ENCODE data around the gene TTC23.

TTC23 gene

DNA sequence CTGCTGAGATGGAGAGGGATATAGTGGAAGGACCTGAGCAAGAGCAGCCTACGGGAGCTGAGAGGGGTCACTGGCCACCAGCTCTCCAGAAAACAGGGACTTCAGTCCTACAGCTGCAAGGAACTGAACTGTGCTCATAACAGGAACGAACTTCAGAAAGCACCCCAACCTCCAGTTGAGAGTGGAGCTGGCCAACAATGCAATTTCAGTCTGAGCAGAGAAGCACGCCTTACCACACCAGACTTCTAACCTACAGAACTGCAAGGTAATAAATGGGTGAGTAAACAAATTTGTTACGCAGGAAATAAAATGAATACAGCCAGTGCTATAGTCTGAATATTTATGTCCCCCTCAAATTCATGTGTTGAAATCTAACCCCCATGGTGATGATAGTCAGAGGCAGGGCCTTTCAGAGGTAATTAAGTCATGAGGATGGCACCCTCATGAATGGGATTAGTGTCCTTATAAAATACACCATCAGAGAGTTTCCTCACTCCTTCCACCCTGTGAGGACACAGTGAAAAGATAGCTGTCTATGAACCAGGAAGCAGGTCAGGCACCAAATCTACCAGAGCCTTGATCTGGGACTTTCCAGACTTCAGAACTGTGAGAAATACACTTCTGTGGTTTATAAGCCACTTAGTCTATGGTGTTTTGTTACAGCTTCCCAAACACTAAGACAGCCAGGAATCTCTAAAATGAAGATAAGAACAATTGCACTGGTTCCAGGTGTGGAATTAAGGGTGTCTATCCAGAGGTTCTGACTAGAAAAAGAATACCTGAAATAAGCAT is 85.9 kb downstream of the TTC23 start:
- no peak for DNase-seq

DNA sequence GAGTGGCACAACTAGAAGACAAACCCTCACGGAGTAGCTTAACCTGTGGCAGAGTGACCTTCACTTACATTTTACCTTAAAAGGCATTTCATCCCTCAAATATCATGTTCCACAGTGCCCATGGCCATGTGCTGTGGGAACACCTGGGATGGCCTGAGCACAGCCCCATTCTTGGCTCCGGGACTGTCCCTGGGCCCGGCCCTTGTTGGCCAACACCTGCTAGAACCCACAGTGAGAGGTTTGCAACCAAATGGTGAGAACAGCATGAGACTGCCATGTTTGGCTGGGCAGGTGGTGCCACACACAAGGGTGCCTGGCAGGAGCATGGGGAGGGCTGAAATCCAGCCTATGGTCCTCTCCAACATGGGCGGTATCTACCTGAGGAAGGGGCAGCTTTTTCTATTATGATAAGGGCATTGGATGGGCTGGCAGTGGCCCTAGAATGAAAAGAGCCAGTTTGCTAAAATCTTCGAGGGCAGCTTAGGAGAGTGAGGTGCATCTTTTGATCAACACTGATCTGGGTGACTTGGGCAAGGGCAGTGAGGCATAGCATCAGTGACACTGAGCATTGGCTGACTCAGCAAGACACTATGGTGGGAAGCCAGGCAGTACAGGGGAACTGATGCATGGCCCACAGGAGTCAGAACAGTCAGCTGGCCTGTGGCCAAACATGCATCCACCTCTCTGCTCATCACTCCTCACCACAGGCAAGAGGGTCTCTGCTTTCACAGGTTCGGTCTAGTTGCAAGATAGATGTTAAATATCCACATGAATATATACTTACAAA is 90.6 kb downstream of the TTC23 start:
- DNase-seq, result no peak

DNA sequence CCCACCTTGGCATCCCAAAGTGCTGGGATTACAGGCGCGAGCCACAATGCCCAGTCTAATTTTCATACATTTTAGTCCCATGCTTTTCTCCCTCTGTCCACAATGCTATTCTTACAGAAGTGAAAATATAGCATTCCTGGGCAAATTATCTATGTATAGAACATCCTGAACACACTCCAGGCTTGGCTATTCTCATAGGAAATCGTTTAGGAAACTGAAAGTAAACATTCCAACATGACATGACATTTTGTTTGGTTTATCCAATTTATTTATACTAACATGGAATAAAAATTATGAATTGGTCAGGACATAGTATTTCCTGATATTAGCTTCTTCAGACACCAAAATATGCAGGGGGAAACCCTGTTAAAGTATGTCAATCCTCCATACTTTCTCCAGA is 91.9 kb downstream of the TTC23 start:
- no peak for DNase-seq

DNA sequence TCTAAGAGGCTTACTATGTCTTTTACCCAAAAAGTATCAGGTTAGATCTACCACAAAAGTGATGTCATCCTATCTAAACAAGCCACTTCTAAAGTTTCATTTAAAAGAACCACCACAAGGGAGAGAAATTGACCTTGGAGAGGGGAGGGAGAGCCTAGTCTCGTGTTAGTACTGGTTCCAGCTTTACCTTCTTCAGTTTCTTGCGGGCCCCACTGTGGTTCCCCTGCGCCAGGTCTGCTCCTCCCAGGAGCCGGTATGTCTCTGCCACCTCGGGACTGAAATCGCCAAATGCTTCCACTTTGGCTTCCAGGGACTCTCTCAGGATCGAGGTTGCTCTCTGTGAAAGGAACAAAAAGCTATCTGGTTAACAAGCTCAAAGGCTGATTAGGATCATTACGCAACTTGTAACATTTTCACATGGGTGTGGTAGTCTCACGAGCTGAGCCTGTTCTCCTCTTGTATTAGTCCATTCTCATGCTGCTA is 93.4 kb downstream of the TTC23 start:
- DNase-seq, result no peak

DNA sequence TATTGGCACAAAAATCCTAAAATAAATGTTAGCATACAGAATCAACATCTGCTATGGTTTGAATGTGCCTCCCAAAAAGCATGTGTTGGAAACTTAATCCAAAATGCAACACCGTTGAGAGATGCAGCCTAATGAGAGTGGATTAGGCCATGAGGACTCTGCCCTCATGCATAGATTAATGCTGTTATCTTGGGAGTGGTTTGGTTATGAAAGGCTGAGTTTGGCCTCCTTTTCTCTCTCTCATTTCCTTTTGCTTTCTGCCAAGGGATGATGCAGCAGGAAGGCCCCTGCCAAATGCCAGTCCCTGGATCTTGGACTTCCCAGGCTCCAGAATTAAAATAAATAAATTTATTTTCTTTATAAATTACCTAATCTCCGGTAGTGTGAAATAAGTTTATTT is 95.1 kb downstream of the TTC23 start:
- no peak for DNase-seq

DNA sequence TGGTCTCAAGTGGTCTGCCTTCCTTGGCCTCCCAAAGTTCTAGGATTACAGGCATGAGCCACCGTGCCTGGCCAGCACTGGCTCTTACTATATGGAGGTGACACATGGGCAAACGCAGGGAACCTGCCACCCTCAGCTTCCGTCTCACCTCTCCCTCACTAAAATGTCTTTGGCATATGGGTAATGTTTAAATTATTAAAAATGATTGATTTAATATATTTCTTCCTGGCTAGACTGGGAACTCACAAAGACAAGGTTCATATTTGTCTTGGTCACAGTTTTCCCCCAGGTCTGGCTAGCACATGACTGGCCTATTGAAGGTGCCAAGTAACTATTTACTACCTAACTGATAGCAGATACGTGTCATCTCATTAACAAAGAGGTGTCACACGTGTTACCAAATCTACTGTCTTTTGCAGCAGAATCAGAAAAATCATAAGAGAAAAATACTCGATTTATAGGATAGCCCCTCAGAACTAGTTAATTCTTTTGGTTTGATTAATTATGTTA is 96.3 kb downstream of the TTC23 start:
- DNase-seq, result no peak

DNA sequence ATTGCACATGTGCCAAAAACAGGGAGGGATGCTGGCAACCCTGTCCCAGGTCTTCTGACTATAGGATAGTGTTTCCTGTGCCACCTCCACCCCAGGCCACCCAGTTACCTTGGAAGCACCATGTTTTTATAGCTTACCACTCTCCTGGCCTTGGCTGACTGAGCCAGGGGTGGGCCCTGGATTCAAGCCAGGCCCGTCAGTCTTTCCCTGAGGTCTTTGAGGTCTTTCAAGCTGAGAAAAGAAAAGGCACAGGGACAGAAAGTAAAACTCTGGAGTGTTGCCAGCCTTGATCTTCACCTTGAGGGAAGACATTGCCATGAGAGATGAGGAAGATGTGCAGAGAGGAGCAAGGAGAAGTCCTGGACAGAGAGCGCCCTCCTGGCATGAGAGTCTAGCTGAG is 98.2 kb downstream of the TTC23 start:
- no peak for DNase-seq

DNA sequence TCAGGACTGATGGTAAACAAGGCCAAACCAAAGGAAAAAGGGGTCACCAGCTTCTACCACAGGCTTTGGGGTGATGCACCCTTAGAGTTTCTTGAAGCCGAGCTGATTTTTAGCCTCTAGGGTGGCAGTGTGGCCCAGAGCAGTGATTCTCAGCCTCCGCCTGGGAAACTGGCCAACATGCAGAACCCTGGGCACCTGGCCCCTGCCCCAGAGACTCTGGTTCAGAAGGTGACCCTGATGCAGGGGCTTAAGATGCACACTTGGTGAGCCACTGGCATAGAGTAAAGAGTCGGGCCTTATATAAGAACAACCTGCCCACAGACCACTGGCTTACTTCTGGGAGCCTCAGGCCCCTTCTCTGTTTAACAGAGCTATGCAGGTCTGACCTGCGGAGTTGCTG is 100.0 kb downstream of the TTC23 start:
- no peak for DNase-seq

DNA sequence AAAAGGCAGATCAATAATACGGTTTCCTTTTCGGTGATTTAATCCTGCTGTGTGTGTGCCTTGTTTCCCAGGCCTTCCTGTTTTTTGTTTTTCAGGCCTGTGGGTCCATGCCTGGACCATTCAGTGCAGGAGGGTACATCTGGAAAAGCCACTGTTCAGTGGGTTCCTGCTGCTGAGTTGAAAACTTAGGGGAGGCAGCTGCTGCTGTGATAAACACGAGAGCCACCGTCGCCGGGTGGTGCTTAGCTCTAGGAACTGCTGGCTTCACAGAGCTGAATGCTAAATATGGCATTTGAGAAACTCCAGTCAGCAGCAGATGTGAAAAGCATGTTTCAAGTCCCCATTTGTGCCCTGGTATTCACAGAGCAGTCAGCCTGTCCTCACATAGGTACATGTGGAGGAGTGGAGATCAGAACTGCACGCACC is 100.5 kb downstream of the TTC23 start:
- DNase-seq, result no peak

DNA sequence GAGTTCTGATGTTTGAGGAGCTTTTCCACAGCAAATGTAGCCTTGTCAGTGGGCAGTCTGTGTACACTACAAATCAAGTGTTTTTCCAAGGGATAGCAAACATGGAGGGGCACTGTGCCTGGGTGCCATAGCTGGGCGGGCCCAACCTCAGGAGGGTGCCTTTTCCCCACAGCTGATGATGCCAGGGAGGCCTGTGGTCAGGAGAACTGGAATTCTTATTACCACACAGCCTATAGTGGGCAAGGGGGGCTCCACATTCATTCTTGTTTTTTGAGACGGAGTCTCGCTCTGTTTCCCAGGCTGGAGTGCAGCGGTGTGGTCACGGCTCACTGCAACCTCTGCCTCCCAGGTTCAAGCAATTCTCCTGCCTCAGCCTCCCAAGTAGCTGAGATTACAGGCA is 102.7 kb downstream of the TTC23 start:
- DNase-seq, result no peak

DNA sequence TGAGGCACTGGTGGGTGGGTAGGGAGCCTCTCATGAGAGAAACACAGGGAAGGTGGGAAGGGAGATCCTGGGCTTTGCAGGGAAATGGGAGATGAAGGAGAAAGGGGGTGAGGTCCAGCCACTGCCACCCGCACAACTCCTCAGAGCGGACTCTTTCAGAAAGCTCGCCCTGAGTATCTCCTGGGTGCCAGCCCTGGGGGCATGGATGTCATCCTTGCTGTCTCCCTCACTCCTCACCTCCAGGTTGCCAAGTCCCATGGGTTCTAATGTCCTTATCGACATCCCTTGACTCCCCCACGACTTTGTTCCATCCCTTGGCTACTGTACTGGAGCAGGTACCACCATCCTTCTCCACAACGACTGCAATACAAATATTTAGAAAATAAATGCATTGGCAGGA is 103.6 kb downstream of the TTC23 start:
- no peak for DNase-seq

DNA sequence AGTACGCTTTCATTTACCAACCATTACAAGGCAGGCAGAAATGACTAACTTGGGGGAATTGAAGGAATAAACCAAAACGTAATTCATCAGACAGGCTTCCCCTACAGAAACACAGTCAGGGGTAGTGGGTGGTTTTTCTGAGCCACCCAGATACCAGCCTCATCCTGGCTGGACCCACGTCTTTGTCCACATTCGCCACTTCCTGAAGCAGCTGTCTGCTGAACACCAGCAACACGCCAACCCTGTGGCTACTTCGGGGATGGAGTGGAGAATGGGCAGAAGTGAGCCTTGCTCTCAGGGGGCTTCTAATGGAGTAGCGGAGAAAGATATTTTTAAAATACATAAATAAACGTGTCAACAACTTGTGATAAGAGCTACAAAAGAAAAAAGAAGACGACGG is 104.4 kb downstream of the TTC23 start:
- no peak for DNase-seq

DNA sequence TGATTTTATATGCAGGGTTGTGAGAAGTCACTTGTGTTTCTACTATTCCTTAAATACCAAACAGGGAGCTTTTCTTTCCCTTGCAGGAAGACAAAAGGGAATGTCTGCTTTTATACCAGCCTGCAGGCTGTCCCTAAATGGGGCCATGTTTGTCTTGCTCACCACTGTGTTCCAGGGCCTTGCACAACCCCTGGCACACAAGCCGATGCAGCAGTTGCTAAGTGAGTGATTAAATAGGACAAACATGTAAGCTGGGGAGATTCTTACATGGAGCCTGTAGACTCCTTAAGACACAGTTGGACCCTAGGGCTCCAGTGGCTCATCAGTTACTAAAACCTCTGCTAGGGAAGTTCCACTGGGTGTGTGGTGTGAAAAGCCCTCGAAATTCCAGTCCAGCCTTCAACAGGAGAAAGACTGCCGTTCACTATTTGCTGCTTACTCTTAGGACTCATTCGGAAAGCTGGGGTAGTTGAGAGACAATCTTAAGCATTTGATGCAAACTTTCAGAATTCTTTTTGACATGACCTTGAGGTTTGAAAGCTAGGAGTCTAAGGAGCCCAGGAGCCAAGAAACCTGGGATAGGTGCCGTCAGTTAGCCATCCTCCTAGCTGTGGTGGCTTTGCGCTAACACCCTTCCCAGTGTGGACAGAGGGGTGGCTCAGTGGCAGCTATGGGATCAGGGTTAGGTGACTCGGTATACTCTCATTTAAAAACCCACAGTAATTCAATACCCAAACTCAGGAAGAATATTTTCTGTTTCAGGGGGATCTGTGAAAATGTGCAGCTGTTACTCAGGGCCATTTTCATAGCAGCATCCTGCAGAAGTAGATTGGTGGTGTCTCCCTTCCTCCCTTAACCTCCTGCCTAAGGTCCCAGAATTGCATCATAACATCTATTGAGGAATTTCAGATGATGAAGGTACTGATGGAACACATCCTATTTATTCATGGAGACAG is 105.4 kb downstream of the TTC23 start:
- no peak for DNase-seq

DNA sequence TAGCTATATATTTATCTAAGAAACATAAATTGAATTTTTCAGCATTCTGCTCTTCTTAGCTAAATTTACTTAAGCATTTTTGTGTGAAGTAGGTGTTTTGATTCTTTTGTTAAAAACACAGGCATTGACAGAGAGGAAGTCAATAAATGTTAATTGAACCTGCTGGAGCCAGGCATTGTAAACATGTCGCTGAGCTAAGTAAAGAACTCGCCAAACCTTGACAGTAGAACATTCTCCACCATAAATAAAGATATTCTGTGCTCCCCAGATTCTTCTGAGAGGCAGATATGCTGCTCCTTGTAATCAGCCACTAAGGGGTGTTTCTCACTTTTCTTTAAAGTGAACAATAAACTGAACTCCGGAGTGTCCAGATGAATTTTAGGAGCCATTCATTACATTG is 106.1 kb downstream of the TTC23 start:
- no peak for DNase-seq

DNA sequence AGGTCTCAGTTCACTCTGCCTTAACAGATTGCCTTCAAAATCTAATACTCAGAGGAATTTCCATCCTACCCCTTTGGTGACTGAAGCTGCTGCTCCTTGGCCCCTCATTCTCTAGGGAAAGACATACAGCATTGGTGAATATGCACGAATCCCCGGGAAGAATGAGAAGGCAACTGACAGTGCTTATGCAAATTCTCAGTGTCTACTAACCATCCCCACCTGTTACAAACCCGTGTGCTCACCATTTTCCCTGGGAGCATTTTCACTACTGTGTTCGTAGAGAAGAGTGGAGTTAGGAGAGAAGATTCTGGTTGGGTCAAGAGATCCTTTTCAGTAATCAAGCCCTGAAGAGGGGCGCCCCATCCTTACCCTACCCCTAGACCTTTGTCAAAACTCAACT is 106.8 kb downstream of the TTC23 start:
- DNase-seq, result no peak

DNA sequence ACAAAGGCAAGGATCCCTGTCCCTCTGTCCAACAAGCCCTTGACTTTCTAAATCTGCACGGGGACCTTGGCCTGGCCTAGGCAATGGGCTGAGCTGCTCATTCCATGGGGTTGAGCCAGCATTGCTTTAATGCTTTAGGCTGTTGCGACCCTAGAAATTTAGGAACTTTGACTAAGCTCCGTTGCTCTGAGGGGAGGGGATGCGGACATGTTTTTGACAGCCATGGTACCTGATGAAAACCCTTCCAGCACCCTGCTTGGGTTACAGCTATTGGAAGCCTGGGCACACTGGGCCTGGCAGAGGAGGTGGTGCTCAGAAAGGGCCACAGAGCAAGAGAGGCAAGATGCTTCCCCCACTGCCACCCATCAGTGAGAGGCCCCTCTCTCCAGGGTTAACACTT is 107.4 kb downstream of the TTC23 start:
- DNase-seq, result no peak

DNA sequence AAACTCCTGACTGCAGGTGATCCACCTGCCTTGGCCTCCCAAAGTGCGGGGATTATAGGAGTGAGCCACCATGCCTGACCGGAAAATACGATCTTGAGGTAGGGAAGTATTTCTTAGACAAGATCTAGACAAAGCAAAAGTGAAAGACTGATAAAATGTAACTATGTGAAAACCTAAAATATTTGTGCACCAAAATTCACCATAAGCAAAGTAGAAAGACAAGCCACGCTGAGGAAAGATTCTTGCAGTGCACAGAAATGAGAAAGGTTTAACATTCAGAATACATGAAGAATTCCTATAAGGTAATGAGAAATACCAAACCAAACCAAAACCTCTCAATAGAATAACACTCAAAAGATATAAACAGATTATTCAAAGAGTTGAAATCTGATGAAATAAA is 108.8 kb downstream of the TTC23 start:
- DNase-seq, result no peak

DNA sequence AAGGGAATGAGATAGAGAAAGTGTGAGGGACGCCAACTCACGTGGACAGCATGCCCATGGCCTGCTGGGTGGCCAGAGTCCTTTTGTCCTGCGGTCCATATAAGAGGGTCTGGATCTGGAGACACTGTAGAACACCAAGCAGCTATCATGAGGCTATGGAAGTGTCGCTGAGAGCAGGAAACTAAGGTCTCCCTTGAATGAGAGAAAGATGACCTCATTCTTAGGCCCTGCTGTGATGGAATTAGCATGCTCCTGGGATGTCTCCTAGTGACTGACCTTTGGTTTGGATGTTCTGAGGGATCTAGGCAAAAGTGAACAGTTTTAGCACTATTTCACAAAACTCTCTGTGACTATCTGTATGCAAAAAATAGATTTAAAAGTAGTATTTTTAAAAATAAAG is 110.1 kb downstream of the TTC23 start:
- no peak for DNase-seq

DNA sequence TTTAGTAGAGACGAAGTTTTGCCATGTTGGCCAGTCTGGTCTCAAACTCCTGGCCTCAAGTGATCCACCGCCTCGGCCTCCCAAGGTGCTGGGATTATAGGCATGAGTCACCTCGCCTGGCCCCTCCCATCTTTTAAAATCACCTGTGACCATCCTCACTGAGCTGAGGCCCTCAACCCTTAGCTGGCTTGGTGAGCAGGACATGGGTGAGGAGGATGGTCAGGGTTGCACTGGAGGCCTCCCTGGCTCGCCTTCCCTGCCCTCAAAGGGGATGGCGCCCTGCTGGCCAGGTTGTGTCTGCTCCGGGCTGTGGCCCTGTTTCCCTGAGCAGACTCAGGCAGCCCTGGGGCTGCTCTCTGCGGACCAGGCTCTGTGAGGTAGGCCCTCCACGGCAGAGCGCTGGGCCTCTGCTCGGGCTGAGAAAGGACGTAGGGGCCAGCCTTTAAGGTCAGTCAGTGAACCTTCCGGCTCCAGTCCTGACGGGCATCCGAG is 110.8 kb downstream of the TTC23 start:
- no peak for DNase-seq

DNA sequence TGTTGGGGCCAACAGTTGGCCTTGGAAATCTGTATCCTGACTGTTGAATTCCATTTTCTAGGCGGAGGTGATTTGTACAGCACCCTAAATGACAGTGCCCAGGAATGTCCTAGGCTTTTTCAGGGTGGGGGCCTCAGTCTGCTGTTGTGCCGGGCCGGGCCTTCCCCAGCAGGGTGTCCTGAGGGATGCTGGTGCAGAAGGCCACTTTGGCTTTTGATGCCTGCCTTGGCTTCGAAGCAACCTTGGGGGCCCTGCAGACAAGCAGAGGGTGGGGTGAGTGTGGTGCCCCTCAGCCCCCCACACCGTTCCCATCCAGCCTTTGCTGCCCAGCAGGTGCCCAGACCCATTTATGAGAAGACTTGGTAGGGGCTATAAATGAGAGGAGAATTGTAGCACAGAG is 111.5 kb downstream of the TTC23 start:
- DNase-seq, result no peak

DNA sequence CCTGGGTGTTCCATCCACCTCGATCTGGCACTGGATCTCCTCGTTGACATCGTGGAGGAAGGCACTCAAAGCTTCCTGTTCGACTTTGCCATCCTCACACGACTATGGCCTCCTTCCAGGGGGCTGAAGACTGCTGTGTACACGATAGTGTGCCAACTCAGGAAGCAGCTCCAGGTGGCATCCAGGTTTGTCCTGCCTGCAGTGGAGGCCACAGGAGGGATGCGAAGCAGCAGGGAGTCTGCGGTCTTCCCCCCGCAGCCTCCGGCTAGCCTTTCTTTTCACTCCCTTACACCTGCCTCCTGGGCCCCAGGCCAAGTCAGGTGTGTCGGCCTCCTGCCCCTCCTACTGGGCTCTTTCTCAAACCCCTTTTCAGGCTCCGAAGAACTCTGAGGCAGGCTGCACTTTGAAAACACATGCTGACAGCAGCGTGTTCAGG is 112.3 kb downstream of the TTC23 start:
- DNase-seq, result no peak

DNA sequence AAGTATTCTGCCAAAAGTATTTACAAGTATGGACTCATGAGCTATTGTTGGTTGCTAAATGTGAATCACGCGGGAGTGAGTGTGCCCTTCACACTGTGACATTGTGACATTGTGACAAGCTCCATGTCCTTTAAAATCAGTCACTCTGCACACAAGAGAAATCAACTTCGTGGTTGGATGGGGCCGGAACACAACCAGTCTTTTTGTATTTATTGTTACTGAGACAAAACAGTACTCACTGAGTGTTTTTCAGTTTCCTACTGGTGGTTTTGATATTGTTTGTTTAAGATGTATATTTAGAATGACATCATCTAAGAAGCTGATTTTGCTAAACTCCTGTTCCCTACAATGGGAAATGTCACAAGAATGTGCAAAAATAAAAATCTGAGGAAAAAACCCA is 114.2 kb downstream of the TTC23 start:
- no peak for DNase-seq

DNA sequence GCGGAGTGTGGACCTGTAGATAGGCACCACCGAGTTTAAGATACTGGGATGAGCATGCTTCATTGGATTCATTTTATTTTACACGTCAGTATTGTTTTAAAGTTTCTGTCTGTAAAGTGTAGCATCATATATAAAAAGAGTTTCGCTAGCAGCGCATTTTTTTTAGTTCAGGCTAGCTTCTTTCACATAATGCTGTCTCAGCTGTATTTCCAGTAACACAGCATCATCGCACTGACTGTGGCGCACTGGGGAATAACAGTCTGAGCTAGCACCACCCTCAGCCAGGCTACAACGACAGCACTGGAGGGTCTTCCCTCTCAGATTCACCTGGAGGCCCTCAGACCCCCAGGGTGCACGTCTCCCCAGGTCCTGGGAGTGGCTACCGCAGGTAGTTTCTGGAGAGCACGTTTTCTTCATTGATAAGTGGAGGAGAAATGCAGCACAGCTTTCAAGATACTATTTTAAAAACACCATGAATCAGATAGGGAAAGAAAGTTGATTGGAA is 115.0 kb downstream of the TTC23 start:
- DNase-seq, result no peak

Data from stimulated activated naive CD4-positive, alpha-beta T cell (primary cell).